Esophagus squamous epithelium (tissue), 4 donors: ENCODE measurements around the gene WWOX.

ENCODE experiments used
- CTCF ChIP-seq, 6 experiments: fragments of 450-650 bp in 4 of 6; fragments of 200-600 bp in 2 of 6; sonication (generic) in 2 of 6; IDR thresholded peaks; one replicate each; pipeline ENCODE4 v1.5.1; 2016 to 2019; ENCODE audit warnings: antibody characterized with exemption in 6 of 6, mild to moderate bottlenecking in 4 of 6, moderate library complexity in 4 of 6
- POLR2A ChIP-seq, 4 donors: fragments of 450-650 bp; IDR thresholded peaks; one replicate each; pipeline ENCODE4 v1.6.1; 2017; ENCODE audit warnings: antibody characterized with exemption in 4 of 4, mild to moderate bottlenecking in 4 of 4, moderate library complexity in 3 of 4

GRCh38 chr16:78057803-78058564 is 41.5 kb upstream of the WWOX start:
- TF ChIP-seq CTCF (IDR thresholded peaks at IDR 0.05) (no peak), POLR2A (IDR thresholded peaks at IDR 0.05) (no peak)
